ENCODE data around the gene NEK10.

Gene NEK10

DNA sequence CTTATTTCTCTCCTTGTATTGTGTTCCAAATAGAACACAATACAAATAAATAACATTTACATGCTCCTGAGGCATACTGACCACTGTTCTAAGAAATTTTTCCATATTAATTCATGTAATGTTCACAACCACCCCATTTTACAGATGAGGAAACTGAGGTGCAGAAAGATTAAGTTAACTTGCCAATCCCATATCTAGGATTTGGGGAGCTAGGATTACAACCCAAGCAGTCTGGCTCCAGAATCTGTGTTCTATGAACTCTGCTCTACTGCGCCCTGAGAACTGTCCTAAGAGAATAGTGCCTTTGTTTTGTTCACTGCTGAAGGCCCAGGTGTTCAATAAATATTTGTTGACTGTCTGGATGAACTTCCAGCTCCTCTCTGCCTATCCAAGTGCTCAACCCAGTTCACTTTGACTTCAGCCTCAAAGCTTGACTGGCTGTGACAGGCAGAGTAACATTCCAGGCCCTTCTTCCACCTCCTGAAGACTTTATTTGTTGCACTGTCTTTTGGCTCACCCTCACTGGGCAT, 3.1 kb downstream of the NEK10 start:
- TF ChIP-seq, protein P1, sequence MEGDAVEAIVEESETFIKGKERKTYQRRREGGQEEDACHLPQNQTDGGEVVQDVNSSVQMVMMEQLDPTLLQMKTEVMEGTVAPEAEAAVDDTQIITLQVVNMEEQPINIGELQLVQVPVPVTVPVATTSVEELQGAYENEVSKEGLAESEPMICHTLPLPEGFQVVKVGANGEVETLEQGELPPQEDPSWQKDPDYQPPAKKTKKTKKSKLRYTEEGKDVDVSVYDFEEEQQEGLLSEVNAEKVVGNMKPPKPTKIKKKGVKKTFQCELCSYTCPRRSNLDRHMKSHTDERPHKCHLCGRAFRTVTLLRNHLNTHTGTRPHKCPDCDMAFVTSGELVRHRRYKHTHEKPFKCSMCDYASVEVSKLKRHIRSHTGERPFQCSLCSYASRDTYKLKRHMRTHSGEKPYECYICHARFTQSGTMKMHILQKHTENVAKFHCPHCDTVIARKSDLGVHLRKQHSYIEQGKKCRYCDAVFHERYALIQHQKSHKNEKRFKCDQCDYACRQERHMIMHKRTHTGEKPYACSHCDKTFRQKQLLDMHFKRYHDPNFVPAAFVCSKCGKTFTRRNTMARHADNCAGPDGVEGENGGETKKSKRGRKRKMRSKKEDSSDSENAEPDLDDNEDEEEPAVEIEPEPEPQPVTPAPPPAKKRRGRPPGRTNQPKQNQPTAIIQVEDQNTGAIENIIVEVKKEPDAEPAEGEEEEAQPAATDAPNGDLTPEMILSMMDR (IDR thresholded peaks at IDR 0.05; ENCODE audit: low read depth, low read length) = no peak
- no peaks in the 10 kb centered on the region for H3K27me3 ChIP-seq
- no peaks in the 10 kb centered on the region for H3K9me3 ChIP-seq
- no peaks in the 10 kb centered on the region for H3K4me1 ChIP-seq
- no peaks in the 10 kb centered on the region for H3K36me3 ChIP-seq
- DNase-seq = no peak
- H3K4me3 ChIP-seq (ENCODE audit: low read depth, low read length) = no peak overlapping the region

DNA sequence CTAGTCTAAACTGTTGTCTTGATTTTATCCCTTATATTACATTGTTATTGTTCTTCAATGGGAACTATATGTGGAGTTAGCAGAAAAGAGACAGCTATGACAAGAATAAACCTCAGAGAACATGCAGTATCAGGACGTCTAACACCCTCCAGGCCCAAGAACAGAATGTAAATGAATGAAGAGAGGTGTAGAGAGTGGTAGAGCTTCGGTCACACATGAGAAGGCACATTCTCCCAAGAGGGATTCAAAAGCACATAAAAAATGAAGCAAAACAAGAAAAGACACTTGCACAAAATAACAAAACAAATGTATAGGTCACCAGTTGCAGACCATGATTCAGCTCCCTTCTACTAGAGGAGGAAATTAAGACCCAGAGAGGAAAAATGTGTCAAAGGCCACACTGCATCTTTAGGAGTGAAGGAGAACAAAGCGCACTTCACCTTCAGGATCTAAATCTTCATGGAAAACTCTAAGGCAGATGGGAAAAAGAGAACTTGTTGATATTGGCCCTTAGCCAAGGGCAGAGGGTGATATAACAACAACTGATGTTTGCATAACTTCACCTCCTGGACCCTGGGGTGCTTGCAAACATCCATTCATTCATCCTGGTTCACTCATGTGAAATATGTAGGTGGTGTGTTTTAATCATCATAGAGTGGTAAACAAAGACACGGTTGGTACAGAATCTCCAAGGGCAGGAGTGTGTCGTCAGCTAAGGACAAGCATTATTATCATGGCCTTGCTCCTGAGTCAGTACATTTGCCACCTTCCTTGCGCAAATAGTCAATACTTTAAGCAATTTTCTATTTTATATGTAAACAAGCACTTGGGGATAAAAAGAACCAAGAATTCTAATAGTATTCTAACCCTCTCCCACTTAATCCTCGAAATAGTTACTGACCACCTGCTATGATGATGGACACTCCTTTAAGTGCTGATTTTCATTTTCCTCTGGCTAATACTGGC, 8.8 kb downstream of the NEK10 start:
- H3K9me3 ChIP-seq = no peaks in the 10 kb centered on the region
- no peak for DNase-seq
- no peaks in the 10 kb centered on the region for H3K27me3 ChIP-seq
- H3K4me3 ChIP-seq (ENCODE audit: low read depth, low read length) = no peak overlapping the region
- no peaks in the 10 kb centered on the region for H3K36me3 ChIP-seq
- TF ChIP-seq, protein P1 (IDR thresholded peaks at IDR 0.05; ENCODE audit: low read depth, low read length) = no peak
- no peaks in the 10 kb centered on the region for H3K4me1 ChIP-seq

DNA sequence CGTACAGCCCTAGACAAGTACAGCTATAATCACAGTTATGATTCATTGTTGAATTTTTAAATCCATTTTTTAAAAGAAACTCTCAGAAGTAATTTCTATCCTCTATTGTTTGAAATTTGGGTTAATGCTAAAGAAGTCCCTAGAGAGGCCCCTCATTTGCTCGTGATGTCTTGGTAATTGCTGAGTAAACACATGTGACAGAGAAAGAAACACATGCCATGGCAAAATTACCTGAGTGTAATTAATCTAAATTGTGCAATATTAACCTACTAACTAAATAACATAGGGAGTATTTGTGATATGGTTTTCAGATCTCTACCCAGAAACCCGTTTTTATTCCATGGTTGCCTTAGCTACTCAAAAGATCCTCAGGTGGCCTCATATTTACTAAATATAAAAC, 10.8 kb downstream of the NEK10 start:
- no peak for DNase-seq
- TF ChIP-seq, protein P1 (IDR thresholded peaks at IDR 0.05; ENCODE audit: low read depth, low read length) = no peak

DNA sequence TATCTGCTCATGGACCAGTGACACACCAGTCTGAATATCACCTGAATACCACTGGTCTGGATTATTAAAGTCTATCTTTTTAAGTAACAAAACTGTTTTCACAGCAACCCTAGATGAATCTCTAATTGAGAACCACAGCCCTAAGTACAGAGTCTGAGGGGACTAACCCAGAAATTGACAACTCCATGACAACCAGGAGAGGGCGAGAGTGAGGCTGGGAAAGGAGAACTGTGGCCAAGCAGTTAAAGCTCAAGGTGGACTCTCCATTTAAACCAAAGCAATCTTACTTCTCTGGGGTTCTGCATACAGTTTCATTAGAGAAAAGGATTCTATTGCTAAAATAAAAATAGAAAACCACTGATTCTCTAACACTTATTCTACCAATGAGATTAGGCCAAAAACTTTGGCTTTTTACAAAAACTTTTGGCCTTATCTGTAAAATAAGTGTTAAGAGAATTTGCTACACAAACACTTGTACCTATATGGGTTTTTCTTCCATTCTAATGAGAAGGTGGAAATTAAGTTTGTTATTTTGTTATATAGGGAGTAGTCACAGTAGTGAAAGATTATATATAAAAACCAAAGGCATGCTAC, 11.4 kb downstream of the NEK10 start:
- H3K36me3 ChIP-seq = no peaks in the 10 kb centered on the region
- TF ChIP-seq, protein P1 (IDR thresholded peaks at IDR 0.05; ENCODE audit: low read depth, low read length) = peak; percentile 72
- H3K9me3 ChIP-seq = no peaks in the 10 kb centered on the region
- H3K4me3 ChIP-seq (ENCODE audit: low read depth, low read length) = no peak overlapping the region
- H3K4me1 ChIP-seq = no peaks in the 10 kb centered on the region
- DNase-seq = peak; percentile 43
- no peaks in the 10 kb centered on the region for H3K27me3 ChIP-seq

More for the DNA sequence above, 10.8 kb downstream of the NEK10 start:
- no peak overlapping the region for H3K4me3 ChIP-seq (ENCODE audit: low read depth, low read length)
- H3K27me3 ChIP-seq = no peaks in the 10 kb centered on the region
- H3K36me3 ChIP-seq = no peaks in the 10 kb centered on the region
- no peaks in the 10 kb centered on the region for H3K4me1 ChIP-seq
- no peaks in the 10 kb centered on the region for H3K9me3 ChIP-seq

DNA sequence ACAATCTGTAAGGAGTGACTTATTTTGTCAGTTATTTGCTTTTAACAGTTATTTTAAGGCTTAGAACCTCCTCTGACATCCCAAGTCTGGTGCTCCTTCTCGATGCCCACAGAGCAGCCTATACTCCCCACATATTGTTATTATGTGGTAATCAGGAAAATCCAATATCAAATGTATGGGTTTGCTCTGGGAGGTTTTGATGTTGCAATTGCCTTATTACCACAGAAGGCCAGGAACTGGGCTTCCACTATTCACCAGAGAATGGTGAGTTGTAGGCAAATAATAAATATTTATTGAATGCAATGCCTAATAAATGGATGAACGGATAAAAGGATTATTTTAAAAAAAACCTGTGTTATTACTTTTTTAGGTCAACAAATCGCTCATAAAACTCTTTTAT, 12.2 kb downstream of the NEK10 start:
- TF ChIP-seq, protein P1 (IDR thresholded peaks at IDR 0.05; ENCODE audit: low read depth, low read length) = no peak
- no peaks in the 10 kb centered on the region for H3K36me3 ChIP-seq
- no peaks in the 10 kb centered on the region for H3K4me1 ChIP-seq
- no peaks in the 10 kb centered on the region for H3K9me3 ChIP-seq
- no peak overlapping the region for H3K4me3 ChIP-seq (ENCODE audit: low read depth, low read length)
- DNase-seq = no peak
- H3K27me3 ChIP-seq = no peaks in the 10 kb centered on the region

All from BE2C (cell line).